ENCODE measurements around the gene DOK4.

Gene DOK4

GRCh38 chr16:57482845-57483545 is 3.3 kb downstream of the DOK4 start:
- DNase-seq (ENCODE audit: extremely low read depth, low read depth): no peak
- TF ChIP-seq CTCF (IDR thresholded peaks at IDR 0.05; ENCODE audit: low read depth, low read length, missing control alignments): no peak
- no peak overlapping the region for H3K4me3 ChIP-seq (replicated peaks; ENCODE audit: low read depth, low read length)

DNA sequence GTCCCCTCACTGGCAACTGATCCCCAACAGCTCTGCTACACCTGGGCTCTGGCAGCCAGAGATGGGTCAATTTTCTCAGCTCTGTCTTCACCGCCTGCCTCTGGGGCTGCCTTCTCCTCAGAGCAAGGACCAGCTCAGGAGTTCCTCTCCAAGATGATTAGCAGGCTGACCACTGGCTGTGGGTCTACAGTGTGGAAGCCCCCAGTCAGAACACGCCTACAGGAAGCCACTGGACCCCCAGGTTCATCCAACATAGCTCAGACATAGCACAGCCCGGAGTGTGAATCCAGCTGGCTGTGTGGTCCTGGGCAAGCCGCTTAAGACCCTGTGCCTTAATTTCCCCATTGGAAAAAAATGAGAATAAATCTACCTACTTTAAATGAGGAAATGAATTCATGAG is 4.9 kb downstream of the DOK4 start:
- TF ChIP-seq CTCF (IDR thresholded peaks at IDR 0.05; ENCODE audit: low read depth, low read length, missing control alignments): no peak
- no peak overlapping the region for H3K4me3 ChIP-seq (replicated peaks; ENCODE audit: low read depth, low read length)
- no peak for DNase-seq (ENCODE audit: extremely low read depth, low read depth)

DNA sequence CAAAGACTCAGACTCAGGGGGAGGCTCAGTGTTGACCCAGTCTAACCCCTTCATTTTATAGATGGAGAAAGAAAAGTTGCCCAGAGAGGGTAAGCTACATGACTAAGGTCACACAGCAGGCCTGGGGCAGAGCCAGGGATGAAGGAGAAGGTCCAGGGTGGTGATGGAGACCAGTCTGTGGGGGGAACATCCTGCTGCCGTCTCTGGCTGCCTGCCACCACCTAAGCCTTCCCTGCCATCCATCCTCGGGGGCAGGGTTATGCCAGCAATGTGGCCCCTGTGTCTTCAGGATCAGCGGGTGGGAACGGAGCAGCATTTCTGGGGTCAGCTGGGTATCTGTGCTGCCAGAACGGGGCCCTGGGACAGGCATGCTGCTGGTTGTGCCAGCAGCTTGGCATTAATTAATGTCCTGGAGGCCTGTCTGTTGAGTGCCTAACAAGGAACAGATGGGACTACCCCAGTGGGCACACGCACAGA is 5.5 kb downstream of the DOK4 start:
- no peak for TF ChIP-seq CTCF (IDR thresholded peaks at IDR 0.05; ENCODE audit: low read depth, low read length, missing control alignments)
- no peak overlapping the region for H3K4me3 ChIP-seq (replicated peaks; ENCODE audit: low read depth, low read length)

GRCh38 chr16:57479976-57480753 is 6.1 kb downstream of the DOK4 start:
- no peak for TF ChIP-seq CTCF (IDR thresholded peaks at IDR 0.05; ENCODE audit: low read depth, low read length, missing control alignments)
- H3K4me3 ChIP-seq (replicated peaks; ENCODE audit: low read depth, low read length): peak overlapping the region; percentile 53
- no peak for DNase-seq (ENCODE audit: extremely low read depth, low read depth)

More for the DNA sequence above, 5.5 kb downstream of the DOK4 start:
- no peak for DNase-seq (ENCODE audit: extremely low read depth, low read depth)

- H3K4me3 ChIP-seq (replicated peaks; ENCODE audit: low read depth, low read length): peak overlapping the region; percentile 53
- DNase-seq (ENCODE audit: extremely low read depth, low read depth): peak; percentile 39
- no peak for TF ChIP-seq CTCF (IDR thresholded peaks at IDR 0.05; ENCODE audit: low read depth, low read length, missing control alignments)
These were observed 6.9 kb downstream of the DOK4 start for GRCh38 chr16:57479205-57479975.

DNA sequence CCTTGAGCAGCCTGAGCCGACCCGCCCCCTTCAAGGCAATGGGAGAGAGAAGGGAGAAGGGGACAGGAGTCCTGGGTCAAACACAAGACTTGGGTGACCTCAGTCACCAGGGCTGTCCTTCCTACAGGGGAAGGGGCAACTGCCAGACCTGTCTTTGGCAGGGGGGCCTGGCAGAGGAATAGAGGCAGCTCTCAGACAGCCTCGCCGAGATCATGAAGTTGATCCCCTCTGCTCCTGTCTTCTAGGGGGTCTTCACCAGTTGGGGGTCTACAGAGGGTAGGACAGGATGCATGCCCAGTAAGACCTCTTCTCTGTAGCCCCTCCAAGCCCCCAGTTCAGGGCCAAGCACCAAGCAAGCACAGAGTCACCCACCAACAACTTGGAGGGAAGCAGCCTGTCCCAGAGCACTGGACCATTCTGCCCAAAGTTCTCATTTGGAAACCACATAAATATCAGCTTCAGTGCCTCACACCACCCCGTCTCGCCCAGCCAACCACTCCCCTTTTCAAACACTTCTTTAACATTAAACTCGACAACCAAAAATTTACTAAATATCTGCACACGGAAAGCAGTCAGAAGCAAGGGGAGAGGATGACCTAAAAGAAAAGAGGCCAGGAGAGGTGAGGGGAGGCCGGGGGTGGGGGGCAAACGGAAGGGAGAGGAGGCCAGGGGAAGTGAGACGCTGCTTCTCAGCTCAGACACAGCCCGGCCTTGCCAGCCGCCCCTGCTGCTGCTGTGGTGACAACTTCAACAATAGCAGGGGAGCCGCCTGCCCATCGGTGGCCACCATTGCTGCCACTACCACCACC is 7.7 kb downstream of the DOK4 start:
- no peak for TF ChIP-seq CTCF (IDR thresholded peaks at IDR 0.05; ENCODE audit: low read depth, low read length, missing control alignments)
- DNase-seq (ENCODE audit: extremely low read depth, low read depth): no peak
- peak overlapping the region; percentile 53 for H3K4me3 ChIP-seq (replicated peaks; ENCODE audit: low read depth, low read length)

Data from HFF-Myc (cell line).